GM12878 (cell line): ENCODE data around the gene LRRC23. TPM values are rescaled to one million over a fixed set of nuclear protein-coding genes. Genes with fewer than 3 reads are reported as not detected.

Experiments
- ATAC-seq: fragments of 200-7000 bp; cut with Tn5 transposase; 3 replicates; pipeline ENCODE4 v1.9.1; 2020; ENCODE audit warnings: mild to moderate bottlenecking, moderate library complexity
- BruUV-seq: library from RNA; stranded (reverse); fragments of 400-500 nt; replicated peaks from 2 replicates; lab custom pipeline; 2021; lab: Mats Ljungman, UMichigan
- CTCF ChIA-PET: fragments of 300-600 bp; sonication (Branson Sonifier 250); formaldehyde crosslinking; extraction: SDS; loops from one replicate; lab custom pipeline; 2021; ENCODE audit warnings: inconsistent platforms; lab: Yijun Ruan, JAX
- POLR2A ChIA-PET: fragments of 350-600 bp; formaldehyde crosslinking; extraction: SDS; loops from one replicate; lab custom pipeline; 2021; ENCODE audit warnings: inconsistent platforms; lab: Charles Lee
- RAD21 ChIA-PET: fragments of 300-600 bp; sonication (Branson Sonifier 250); formaldehyde crosslinking; loops from one replicate; lab custom pipeline; 2023; ENCODE audit warnings: antibody characterized with exemption; ENCODE audit not compliant: unreplicated experiment; lab: Charles Lee
- SMC1A ChIA-PET: fragments of 300-600 bp; sonication (Branson Sonifier 250); formaldehyde crosslinking; loops from one replicate; lab custom pipeline; 2023; ENCODE audit not compliant: unreplicated experiment, uncharacterized antibody; lab: Charles Lee
- DNase-seq: peaks from one replicate; pipeline ENCODE4 v3.0.0-alpha.2; 2011; ENCODE audit warnings: low read depth, low spot score
- FAIRE-seq: peaks from 3 replicates; lab custom pipeline; 2011; peaks lifted over from hg19 to GRCh38; lab: Jason Lieb, UNC
- H2AFZ ChIP-seq: 2 replicates; pipeline ENCODE4 v1.6.0; 2011; ENCODE audit warnings: low read depth, low read length, control low read depth; ENCODE audit not compliant: control insufficient read depth
- H3K27ac ChIP-seq: 2 replicates; pipeline ENCODE4 v1.5.1; 2011; ENCODE audit warnings: control low read depth; ENCODE audit not compliant: control insufficient read depth, insufficient read depth
- H3K27me3 ChIP-seq, 2 experiments: replicated peaks in 1 of 2; 2 replicates each; pipeline versions ENCODE4 v1.6.0 to v1.6.1; 2011; ENCODE audit warnings: low read length in 1 of 2; ENCODE audit not compliant: control insufficient read depth in 2 of 2, insufficient read depth in 2 of 2
- H3K36me3 ChIP-seq, 2 experiments: 2 replicates each; pipeline ENCODE4 v1.5.1; 2011; ENCODE audit warnings: low read length in 1 of 2; ENCODE audit not compliant: control insufficient read depth in 2 of 2, insufficient read depth in 2 of 2
- H3K4me1 ChIP-seq: 2 replicates; pipeline ENCODE4 v1.6.1; 2011; ENCODE audit warnings: mild to moderate bottlenecking, low read length, moderate library complexity, mixed read lengths; ENCODE audit not compliant: control insufficient read depth, insufficient read depth
- H3K4me2 ChIP-seq: 2 replicates; pipeline ENCODE4 v1.6.0; 2011; ENCODE audit warnings: control low read depth; ENCODE audit not compliant: control insufficient read depth, insufficient read depth
- H3K4me3 ChIP-seq: fragments of 200-600 bp; sonication (generic); 2 replicates; pipeline ENCODE4 v1.5.1; 2016
- H3K79me2 ChIP-seq: 2 replicates; pipeline ENCODE4 v1.6.0; 2011; ENCODE audit warnings: low read length; ENCODE audit not compliant: control insufficient read depth, insufficient read depth
- H3K9ac ChIP-seq: 2 replicates; pipeline ENCODE4 v1.8.0; 2011; ENCODE audit warnings: low read length, control low read depth, mixed read lengths; ENCODE audit not compliant: control insufficient read depth, insufficient read depth
- H3K9me3 ChIP-seq: replicated peaks from 3 replicates; pipeline ENCODE4 v1.5.1; 2011; ENCODE audit warnings: mild to moderate bottlenecking, low read length; ENCODE audit not compliant: control insufficient read depth, insufficient read depth
- H4K20me1 ChIP-seq: 2 replicates; pipeline ENCODE4 v1.6.0; 2011; ENCODE audit not compliant: control insufficient read depth, insufficient read depth
- CHD2 ChIP-seq: IDR thresholded peaks from 2 replicates; pipeline ENCODE4 v1.6.1; 2011; ENCODE audit warnings: low read depth, low read length, improper control_type of control experiment, borderline replicate concordance
- EGR1 ChIP-seq, 2 experiments: IDR thresholded peaks; 1 replicate in 1 of 2; 2 replicates in 1 of 2; pipeline ENCODE4 v1.6.1; 2011 to 2012; ENCODE audit warnings: low read depth in 2 of 2, low read length in 2 of 2, borderline replicate concordance in 1 of 2, mild to moderate bottlenecking in 1 of 2, moderate library complexity in 1 of 2
- NFYB ChIP-seq: IDR thresholded peaks from 2 replicates; pipeline ENCODE4 v1.6.1; 2011; ENCODE audit warnings: low read depth, mild to moderate bottlenecking, low read length, improper control_type of control experiment, moderate library complexity; ENCODE audit not compliant: insufficient read depth
- NRF1 ChIP-seq: conservative IDR thresholded peaks from 2 replicates; pipeline ENCODE4 v1.6.1; 2011; ENCODE audit warnings: mild to moderate bottlenecking, low read depth, low read length, improper control_type of control experiment
- RAD51 ChIP-seq: fragments of 450-650 bp; IDR thresholded peaks from 2 replicates; pipeline ENCODE4 v1.6.1; 2016; ENCODE audit warnings: moderate library complexity, mild to moderate bottlenecking, inconsistent platforms
- TAF1 ChIP-seq: IDR thresholded peaks from 2 replicates; pipeline ENCODE4 v1.6.1; 2011; ENCODE audit warnings: mild to moderate bottlenecking, low read depth, low read length, borderline replicate concordance
- ZBTB33 ChIP-seq: fragments of 450-650 bp; IDR thresholded peaks from 2 replicates; pipeline ENCODE4 v1.6.1; 2017; ENCODE audit warnings: mild to moderate bottlenecking
- ZNF622 ChIP-seq: fragments of 450-650 bp; IDR thresholded peaks from 2 replicates; pipeline ENCODE4 v1.6.1; 2017; ENCODE audit warnings: mild to moderate bottlenecking, inconsistent platforms
- WGBS: methylation state at CpG from one replicate; pipeline ENCODE4 v1.1.6; 2016; ENCODE audit warnings: low lambda C conversion rate; ENCODE audit not compliant: insufficient replicate concordance, insufficient coverage; ENCODE audit errors: missing lambda C conversion rate; 5-methylcytosine and 5-hydroxymethylcytosine counted together
- in situ Hi-C: fragments of 300-500 bp; cut with MboI; formaldehyde crosslinking; loops from 9 replicates; pipeline ENCODE4 v1.14.3; 2018; ENCODE audit warnings: mixed read lengths
- intact Hi-C: fragments of 100-400 bp; cut with micrococcal nuclease; formaldehyde crosslinking; loops from one replicate; pipeline ENCODE4 v1.14.2; 2022; ENCODE audit not compliant: unreplicated experiment
- polyA plus RNA-seq, 11 experiments: library from polyadenylated mRNA; depleted of rRNA in 4 of 11; unstranded in 6 of 11; stranded (reverse) in 5 of 11; fragments of >200 nt; fragmentation: Nextera tagmentation in 4 of 11; fragmentation: Illumina TruSeq in 1 of 11; extraction: Ambion mirVana in 4 of 11; extraction: Trizol in 1 of 11; gene quantifications; 1 replicate in 1 of 11; 2 replicates in 10 of 11; pipeline versions ENCODE4 v1.2.1 to v1.2.3, GENCODE V29; 2011 to 2016; ENCODE audit warnings: inconsistent platforms in 2 of 11, missing spikeins in 2 of 11, low read depth in 1 of 11
- total RNA-seq, 4 experiments: library from RNA; depleted of rRNA in 3 of 4; stranded (reverse); fragments of >200 nt in 3 of 4; fragmentation: Illumina TruSeq in 1 of 4; extraction: Trizol in 1 of 4; gene quantifications; 2 replicates each; pipeline versions ENCODE4 v1.2.1 to v1.2.3, GENCODE V29; 2013 to 2021
- TF ChIP-seq, protein P1 (sequence below): fragments of 450-650 bp; IDR thresholded peaks from 2 replicates; pipeline ENCODE4 v1.6.1; 2017; ENCODE audit warnings: mild to moderate bottlenecking, low read depth, inconsistent platforms; ENCODE audit not compliant: poor library complexity, severe bottlenecking

Gene LRRC23
- total and polyA plus RNA-seq, 10 of the 15 experiments (the other 5 are each of a cell fraction or from before 2014, with no cell fraction given): 1.4 to 6.9 (median 3.4) TPM

DNA sequence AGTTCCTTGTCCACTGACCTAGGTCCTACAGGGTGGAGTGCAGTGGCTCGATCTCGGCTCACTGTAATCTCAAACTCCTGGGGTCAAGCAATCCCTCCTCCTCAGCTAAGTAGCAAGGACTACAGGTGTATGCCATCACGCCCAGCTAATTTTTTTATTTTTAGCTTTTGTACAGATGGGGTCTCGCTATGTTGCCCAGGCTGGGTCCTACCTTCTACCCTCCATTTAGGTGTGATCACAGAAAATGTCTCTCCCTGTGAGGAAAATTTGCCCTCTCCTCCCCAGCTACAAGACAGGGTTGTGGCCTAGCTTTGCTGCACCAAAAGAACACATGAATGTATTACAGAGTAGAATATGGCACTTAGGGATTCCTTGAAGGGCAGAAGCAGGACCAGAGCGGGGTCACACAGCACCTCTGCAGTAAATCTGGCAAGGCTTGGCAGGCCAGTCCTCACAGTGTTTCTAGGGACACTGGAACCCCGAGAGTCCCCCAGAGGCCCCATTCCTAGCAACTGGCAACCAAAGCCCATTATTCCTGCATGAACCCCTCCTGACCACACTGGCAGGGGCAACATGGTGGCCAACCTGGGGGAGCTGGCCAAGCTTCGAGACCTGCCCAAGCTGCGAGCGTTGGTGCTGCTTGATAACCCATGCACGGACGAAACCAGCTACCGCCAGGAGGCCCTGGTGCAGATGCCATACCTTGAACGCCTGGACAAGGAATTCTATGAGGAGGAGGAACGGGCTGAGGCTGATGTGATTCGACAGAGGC lies 7.7 kb downstream of the LRRC23 start:
- Histone ChIP-seq H3K27ac (no peak overlapping the region), H3K36me3 (peaks cover 2 to 6% of the 10 kb centered on the region in 2 experiments; a peak in 2 of 4 replicates), H3K27me3 (no peaks in the 10 kb centered on the region), H3K4me1 (peaks cover 7% of the 10 kb centered on the region; the same call in 1 of the 2 replicates), H3K9me3 (no peaks in the 10 kb centered on the region), H3K9ac (no peak overlapping the region), H3K79me2 (peaks cover 23% of the 10 kb centered on the region), H4K20me1 (no peaks in the 10 kb centered on the region), H3K4me3 (no peak overlapping the region), H3K4me2 (no peak overlapping the region), H2AFZ (no peak overlapping the region)
- RAD21 ChIA-PET: interaction anchor here (1.9 kb wide), 1 partner anchor 21 kb away, joined by 7 read pairs; no protein-coding TSS in a partner anchor
- in situ Hi-C loops: no loop called here
- BruUV-seq: no TSS peak
- ATAC-seq (no peak), DNase-seq (no peak), FAIRE-seq (no peak)
- 92% methylated on average over 15 of the region's 15 CpGs for WGBS
- CTCF ChIA-PET: interaction anchor here (0.6 to 4.6 kb wide), 8 partner anchors 10 to 197 kb away, joined by 3 to 20 read pairs (median 5); partner anchors contain the start of genes C1RL and SPSB2
- POLR2A ChIA-PET: interaction anchor here (0.7 to 3.0 kb wide), 7 partner anchors 10 to 63 kb away, joined by 3 to 14 read pairs (median 4); partner anchors contain the start of gene SPSB2
- no peak for TF ChIP-seq NFYB
- no peak for TF ChIP-seq TAF1
- no peak for TF ChIP-seq EGR1 (IDR thresholded peaks at IDR 0.05; ENCODE audit: borderline replicate concordance in 1 of 2, low read depth in 2 of 2, low read length in 2 of 2)
- no peak for TF ChIP-seq NRF1
- TF ChIP-seq, protein P1, sequence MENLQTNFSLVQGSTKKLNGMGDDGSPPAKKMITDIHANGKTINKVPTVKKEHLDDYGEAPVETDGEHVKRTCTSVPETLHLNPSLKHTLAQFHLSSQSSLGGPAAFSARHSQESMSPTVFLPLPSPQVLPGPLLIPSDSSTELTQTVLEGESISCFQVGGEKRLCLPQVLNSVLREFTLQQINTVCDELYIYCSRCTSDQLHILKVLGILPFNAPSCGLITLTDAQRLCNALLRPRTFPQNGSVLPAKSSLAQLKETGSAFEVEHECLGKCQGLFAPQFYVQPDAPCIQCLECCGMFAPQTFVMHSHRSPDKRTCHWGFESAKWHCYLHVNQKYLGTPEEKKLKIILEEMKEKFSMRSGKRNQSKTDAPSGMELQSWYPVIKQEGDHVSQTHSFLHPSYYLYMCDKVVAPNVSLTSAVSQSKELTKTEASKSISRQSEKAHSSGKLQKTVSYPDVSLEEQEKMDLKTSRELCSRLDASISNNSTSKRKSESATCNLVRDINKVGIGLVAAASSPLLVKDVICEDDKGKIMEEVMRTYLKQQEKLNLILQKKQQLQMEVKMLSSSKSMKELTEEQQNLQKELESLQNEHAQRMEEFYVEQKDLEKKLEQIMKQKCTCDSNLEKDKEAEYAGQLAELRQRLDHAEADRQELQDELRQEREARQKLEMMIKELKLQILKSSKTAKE: no peak
- TF ChIP-seq RAD51: no peak
- no peak for TF ChIP-seq ZNF622
- no peak for TF ChIP-seq CHD2
- TF ChIP-seq ZBTB33: no peak
- intact Hi-C loops: no loop called here
- SMC1A ChIA-PET: interaction anchor here (0.7 to 3.1 kb wide), 3 partner anchors 10 to 21 kb away, joined by 3 to 16 read pairs (median 3); no protein-coding TSS in a partner anchor
